Measurements from ENCODE around the gene NIN.
"Not testable (repeated sequence)": the region's sequence is repeated elsewhere in the genome, so short reads cannot be mapped to it uniquely, and the experiment has no call there.

NIN gene

GRCh38 chr14:50719911-50720759 is 110.8 kb downstream of the NIN start:
- no peak for DNase-seq (ENCODE audit: low read depth in 2 of 2)

DNA sequence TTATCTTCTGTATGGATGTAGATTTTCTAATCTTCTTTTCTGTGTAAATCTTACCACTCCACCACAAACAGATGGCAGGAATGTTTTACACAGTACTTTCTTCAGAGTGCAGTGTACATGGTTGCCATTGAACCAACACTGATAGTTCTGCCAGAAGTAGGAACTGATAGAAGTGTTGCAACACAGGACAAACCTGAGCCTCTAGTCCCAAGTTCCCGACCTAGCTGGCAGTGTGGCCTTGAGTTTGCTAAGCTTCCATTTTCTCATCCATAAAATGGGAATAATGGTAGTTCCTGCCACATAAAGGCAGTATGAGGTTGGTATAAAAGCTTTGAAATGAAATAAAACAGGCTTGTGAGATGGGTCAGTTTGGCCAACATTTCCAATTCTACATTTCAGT is 112.0 kb downstream of the NIN start:
- DNase-seq (ENCODE audit: low read depth in 2 of 2) = no peak

DNA sequence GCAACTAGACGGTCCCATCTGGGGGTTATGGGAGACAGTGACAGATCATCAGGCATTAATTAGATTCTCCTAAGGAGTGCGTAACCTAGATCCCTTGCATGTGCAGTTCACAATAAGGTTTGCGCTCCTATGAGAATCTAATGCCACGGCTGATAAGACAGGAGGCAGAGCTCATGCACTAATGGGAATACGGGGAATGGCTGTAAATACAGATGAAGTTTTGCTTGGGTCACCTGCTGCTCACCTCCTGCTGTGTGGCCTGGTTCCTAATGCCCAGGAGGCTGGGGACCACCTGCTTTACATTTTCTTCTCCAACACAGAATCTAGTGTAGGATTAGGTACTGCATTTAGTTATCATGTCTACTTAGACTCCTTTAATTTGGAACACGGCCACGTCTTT is 113.2 kb downstream of the NIN start:
- no peak for DNase-seq (ENCODE audit: low read depth in 2 of 2)

- no peak for DNase-seq (ENCODE audit: low read depth in 2 of 2)
These were observed 116.4 kb downstream of the NIN start for GRCh38 chr14:50714450-50715073.

GRCh38 chr14:50711043-50711442 is 119.9 kb downstream of the NIN start:
- DNase-seq (ENCODE audit: low read depth in 2 of 2) = no peak

- DNase-seq (ENCODE audit: low read depth in 2 of 2) = no peak
These were observed 125.9 kb downstream of the NIN start for GRCh38 chr14:50705026-50705593.

DNA sequence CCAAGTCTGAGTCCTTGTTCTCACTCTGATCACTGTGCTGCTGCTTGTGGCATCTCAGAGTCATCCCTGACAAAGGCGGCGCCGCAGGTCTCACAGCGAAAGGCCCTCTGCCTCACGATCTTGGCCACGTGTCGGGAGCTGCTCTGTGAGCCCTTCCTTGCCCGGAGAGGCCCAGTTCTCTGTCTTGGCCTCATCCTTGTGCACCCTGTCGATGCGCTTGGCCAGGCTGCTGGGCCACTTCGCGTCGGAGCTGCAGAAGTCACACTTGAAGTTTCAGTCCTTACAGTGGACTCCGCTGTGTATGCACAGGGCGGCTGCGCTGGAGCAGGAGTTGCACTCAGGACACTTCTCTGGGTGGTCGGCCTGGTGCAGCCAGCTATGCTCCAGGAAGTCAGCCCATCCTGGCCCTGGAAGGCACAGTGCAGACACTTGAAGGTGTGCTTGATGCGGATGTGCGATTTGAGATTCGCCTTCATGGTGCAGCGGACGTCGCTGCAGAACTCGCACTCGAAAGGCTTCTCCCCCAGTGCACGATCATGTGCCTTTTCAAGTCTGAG is 126.4 kb downstream of the NIN start:
- DNase-seq (ENCODE audit: low read depth in 2 of 2) = no peak

- no peak for DNase-seq (ENCODE audit: low read depth in 2 of 2)
These were observed 133.2 kb downstream of the NIN start for GRCh38 chr14:50697659-50698290.

DNA sequence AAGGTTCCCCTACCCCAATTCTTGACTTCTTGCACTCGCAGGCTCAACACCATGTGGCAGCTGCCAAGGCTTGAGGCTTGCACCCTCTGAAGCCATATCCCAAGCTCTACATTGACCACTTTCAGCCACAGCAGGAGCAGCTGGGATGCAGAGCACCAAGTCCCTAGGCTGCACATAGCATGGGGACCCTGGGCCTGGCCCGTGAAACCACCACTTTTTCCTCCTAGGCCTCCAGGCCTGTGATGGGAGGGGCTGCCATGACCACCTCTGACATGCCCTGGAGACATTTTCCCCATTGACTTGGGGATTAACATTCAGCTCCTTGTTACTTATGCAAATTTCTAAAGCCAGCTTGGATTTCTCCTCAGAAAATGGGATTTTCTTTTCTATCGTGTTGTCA is 136.7 kb downstream of the NIN start:
- DNase-seq (ENCODE audit: low read depth in 2 of 2) = not testable (repeated sequence)

GRCh38 chr14:50688875-50689274 is 142.1 kb downstream of the NIN start:
- no peak for DNase-seq (ENCODE audit: low read depth in 2 of 2)

DNA sequence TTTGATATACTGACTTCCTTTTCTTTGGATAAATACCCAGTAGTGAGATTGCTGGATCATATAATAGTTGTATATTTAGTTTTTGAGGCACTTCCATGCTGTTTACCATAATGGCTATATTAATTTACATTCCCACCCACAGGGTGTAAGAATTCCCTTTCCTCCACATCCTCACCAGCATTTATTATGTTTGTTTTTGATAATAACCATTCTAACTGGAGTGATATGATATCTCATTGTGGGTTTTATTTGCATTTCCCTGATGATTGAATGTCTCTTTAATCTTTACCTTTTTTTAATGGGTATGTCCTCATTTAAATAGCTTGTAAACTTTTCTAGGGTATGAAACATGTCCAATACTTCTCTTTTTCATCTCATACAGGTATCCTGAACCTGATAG is 151.3 kb downstream of the NIN start:
- no peak for DNase-seq (ENCODE audit: low read depth in 2 of 2)

- no peak for DNase-seq (ENCODE audit: low read depth in 2 of 2)
These were observed 152.8 kb downstream of the NIN start for GRCh38 chr14:50678163-50678562.

GRCh38 chr14:50677527-50678063 is 153.4 kb downstream of the NIN start:
- no peak for DNase-seq (ENCODE audit: low read depth in 2 of 2)

GRCh38 chr14:50676814-50677516 is 154.0 kb downstream of the NIN start:
- DNase-seq (ENCODE audit: low read depth in 2 of 2) = no peak

- DNase-seq (ENCODE audit: low read depth in 2 of 2) = no peak
These were observed 155.4 kb downstream of the NIN start for GRCh38 chr14:50675597-50675996.

DNA sequence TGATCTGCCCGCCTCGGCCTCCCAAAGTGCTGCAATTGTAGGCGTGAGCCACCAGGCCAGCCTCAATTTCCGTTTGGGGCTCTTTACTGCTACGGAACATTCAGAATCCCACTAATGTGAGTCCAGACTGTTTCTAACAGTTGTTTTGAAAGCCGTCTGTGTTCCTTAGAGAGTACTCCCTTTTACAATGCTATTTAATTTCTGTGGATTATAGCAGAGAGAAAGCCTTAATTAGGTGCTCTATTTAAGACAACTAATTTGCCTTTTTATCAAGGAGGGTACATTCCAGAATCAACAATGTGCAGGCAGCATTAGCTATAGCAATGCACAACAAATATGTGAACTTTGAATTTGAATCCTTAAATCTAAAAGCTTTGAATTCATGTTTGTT is 160.1 kb downstream of the NIN start:
- DNase-seq (ENCODE audit: low read depth in 2 of 2) = no peak

DNA sequence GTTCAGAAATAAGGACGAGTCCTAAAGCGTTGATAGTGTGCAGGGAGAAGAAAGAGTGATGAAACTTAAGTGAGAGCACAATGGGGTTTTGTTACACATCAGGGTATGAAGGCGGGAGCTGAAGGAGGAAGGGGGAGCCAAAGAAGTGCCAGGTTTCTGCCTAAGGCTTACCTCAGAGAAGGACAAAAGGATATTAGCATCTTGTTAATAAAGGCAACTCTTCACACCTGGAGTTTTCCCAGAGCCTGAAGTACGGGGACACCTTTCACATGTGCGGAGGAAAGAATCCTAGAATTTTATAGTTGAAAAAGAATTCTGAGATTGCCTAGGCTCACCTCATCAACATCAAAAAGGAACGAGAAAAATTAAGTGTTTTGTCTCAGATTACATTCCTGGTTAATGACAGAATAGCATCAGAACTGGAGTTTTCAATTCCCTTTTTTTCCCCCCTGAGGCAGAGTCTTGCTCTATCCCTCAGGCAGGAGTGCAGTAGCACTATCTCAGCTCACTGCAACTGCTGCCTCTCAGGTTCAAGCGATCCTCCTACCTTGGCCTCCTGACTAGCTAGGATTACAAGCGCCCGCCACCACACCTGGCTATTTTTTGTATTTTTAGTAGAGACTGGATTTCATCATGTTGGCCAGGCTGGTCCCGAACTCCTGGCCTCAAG is 160.6 kb downstream of the NIN start:
- DNase-seq (ENCODE audit: low read depth in 2 of 2) = no peak
